Measurements from ENCODE around the gene CCL21.

CCL21 gene

GRCh38 chr9:34686732-34687131 is 23.2 kb downstream of the CCL21 start:
- TF ChIP-seq PPARA (CRISPR knock-in tag; IDR thresholded peaks at IDR 0.05; ENCODE audit: borderline replicate concordance), result no peak
- no peak for TF ChIP-seq ZNF70 (CRISPR knock-in tag; IDR thresholded peaks at IDR 0.05)
- no peak for TF ChIP-seq ZFP30 (CRISPR knock-in tag; IDR thresholded peaks at IDR 0.05)
- TF ChIP-seq TOX (CRISPR knock-in tag; IDR thresholded peaks at IDR 0.05; ENCODE audit: borderline replicate concordance), result no peak
- TF ChIP-seq PATZ1 (CRISPR knock-in tag; IDR thresholded peaks at IDR 0.05; ENCODE audit: borderline replicate concordance), result no peak
- TF ChIP-seq ZNF8 (CRISPR knock-in tag; IDR thresholded peaks at IDR 0.05), result no peak
- TF ChIP-seq ZC3H10 (CRISPR knock-in tag; IDR thresholded peaks at IDR 0.05), result no peak
- ATAC-seq, result no peak

GRCh38 chr9:34686231-34686630 is 23.7 kb downstream of the CCL21 start:
- TF ChIP-seq OSR1 (CRISPR knock-in tag; IDR thresholded peaks at IDR 0.05), result no peak
- no peak for TF ChIP-seq ISL1 (CRISPR knock-in tag; IDR thresholded peaks at IDR 0.05)
- no peak for TF ChIP-seq RARB (CRISPR knock-in tag; IDR thresholded peaks at IDR 0.05)
- TF ChIP-seq PATZ1 (CRISPR knock-in tag; IDR thresholded peaks at IDR 0.05; ENCODE audit: borderline replicate concordance), result no peak
- TF ChIP-seq ZFP30 (CRISPR knock-in tag; IDR thresholded peaks at IDR 0.05), result no peak
- no peak for TF ChIP-seq BACH2 (CRISPR knock-in tag; IDR thresholded peaks at IDR 0.05; ENCODE audit: borderline replicate concordance)
- TF ChIP-seq ARNTL (CRISPR knock-in tag; IDR thresholded peaks at IDR 0.05; ENCODE audit: borderline replicate concordance, low read depth), result no peak
- no peak for ATAC-seq

GRCh38 chr9:34685591-34685990 is 24.3 kb downstream of the CCL21 start:
- no peak for ATAC-seq
- TF ChIP-seq ZC3H10 (CRISPR knock-in tag; IDR thresholded peaks at IDR 0.05), result no peak
- TF ChIP-seq TCF4 (CRISPR knock-in tag; IDR thresholded peaks at IDR 0.05; ENCODE audit: borderline replicate concordance), result no peak
- TF ChIP-seq CSDC2 (CRISPR knock-in tag; IDR thresholded peaks at IDR 0.05), result no peak

GRCh38 chr9:34684816-34685215 is 25.1 kb downstream of the CCL21 start:
- no peak for ATAC-seq
- no peak for TF ChIP-seq ISL1 (CRISPR knock-in tag; IDR thresholded peaks at IDR 0.05)
- no peak for TF ChIP-seq CSRNP3 (CRISPR knock-in tag; IDR thresholded peaks at IDR 0.05)
- no peak for TF ChIP-seq ZNF565 (CRISPR knock-in tag; conservative IDR thresholded peaks at IDR 0.05; ENCODE audit: low read depth)
- TF ChIP-seq ZNF70 (CRISPR knock-in tag; IDR thresholded peaks at IDR 0.05), result no peak
- TF ChIP-seq RARB (CRISPR knock-in tag; IDR thresholded peaks at IDR 0.05), result no peak
- no peak for TF ChIP-seq CREB5 (CRISPR knock-in tag; IDR thresholded peaks at IDR 0.05; ENCODE audit: low read depth)
- no peak for TF ChIP-seq ZFP3 (CRISPR knock-in tag; IDR thresholded peaks at IDR 0.05)
- TF ChIP-seq ESRRG (CRISPR knock-in tag; IDR thresholded peaks at IDR 0.05), result no peak
- no peak for TF ChIP-seq CSDC2 (CRISPR knock-in tag; IDR thresholded peaks at IDR 0.05)
- TF ChIP-seq ARNTL (CRISPR knock-in tag; IDR thresholded peaks at IDR 0.05; ENCODE audit: borderline replicate concordance, low read depth), result no peak
- no peak for TF ChIP-seq ZFP30 (CRISPR knock-in tag; IDR thresholded peaks at IDR 0.05)
- TF ChIP-seq TOX (CRISPR knock-in tag; IDR thresholded peaks at IDR 0.05; ENCODE audit: borderline replicate concordance), result no peak
- no peak for TF ChIP-seq SNAI2 (CRISPR knock-in tag; IDR thresholded peaks at IDR 0.05)
- no peak for TF ChIP-seq ZNF8 (CRISPR knock-in tag; IDR thresholded peaks at IDR 0.05)
- no peak for TF ChIP-seq ZC3H10 (CRISPR knock-in tag; IDR thresholded peaks at IDR 0.05)
- TF ChIP-seq TCF4 (CRISPR knock-in tag; IDR thresholded peaks at IDR 0.05; ENCODE audit: borderline replicate concordance), result no peak
- TF ChIP-seq PPARA (CRISPR knock-in tag; IDR thresholded peaks at IDR 0.05; ENCODE audit: borderline replicate concordance), result no peak

- TF ChIP-seq SNAI2 (CRISPR knock-in tag; IDR thresholded peaks at IDR 0.05) (no peak), PPARA (CRISPR knock-in tag; IDR thresholded peaks at IDR 0.05; ENCODE audit: borderline replicate concordance) (no peak), ISL1 (CRISPR knock-in tag; IDR thresholded peaks at IDR 0.05) (no peak), GLIS3 (CRISPR knock-in tag; IDR thresholded peaks at IDR 0.05) (no peak), CSDC2 (CRISPR knock-in tag; IDR thresholded peaks at IDR 0.05) (no peak), TOX (CRISPR knock-in tag; IDR thresholded peaks at IDR 0.05; ENCODE audit: borderline replicate concordance) (no peak), PATZ1 (CRISPR knock-in tag; IDR thresholded peaks at IDR 0.05; ENCODE audit: borderline replicate concordance) (no peak), ZNF8 (CRISPR knock-in tag; IDR thresholded peaks at IDR 0.05) (no peak), POU6F1 (CRISPR knock-in tag; IDR thresholded peaks at IDR 0.05; ENCODE audit: borderline replicate concordance, low read depth) (no peak), ZNF565 (CRISPR knock-in tag; conservative IDR thresholded peaks at IDR 0.05; ENCODE audit: low read depth) (no peak), TCF4 (CRISPR knock-in tag; IDR thresholded peaks at IDR 0.05; ENCODE audit: borderline replicate concordance) (no peak), OSR1 (CRISPR knock-in tag; IDR thresholded peaks at IDR 0.05) (no peak)
- ATAC-seq, result no peak
Measured at GRCh38 chr9:34684145-34684544, 25.8 kb downstream of the CCL21 start.
